NCI-H1105 treated with DMSO at 0.1 percent for 48 hours (cell line): ENCODE results near the gene RPL10L.

Experiments
- DNase-seq: peaks from one replicate; lab custom pipeline; 2025; lab: John Stamatoyannopoulos, UW

RPL10L gene

GRCh38 chr14:46651526-46652144 lies at the start of gene RPL10L:
RPL10L (minus strand) TSS chr14:46651781; CDS start chr14:46651736, 45 bp downstream.
- DNase-seq, result no peak

GRCh38 chr14:46691819-46692218 lies 40.2 kb upstream of the RPL10L start:
- no peak for DNase-seq

GRCh38 chr14:46686652-46687051 lies 35.1 kb upstream of the RPL10L start:
- DNase-seq, result no peak

- DNase-seq, result no peak
These were observed 20.5 kb upstream of the RPL10L start for GRCh38 chr14:46672128-46672527.

GRCh38 chr14:46663382-46663781 lies 11.8 kb upstream of the RPL10L start:
- DNase-seq, result no peak

GRCh38 chr14:46661728-46662127 lies 10.1 kb upstream of the RPL10L start:
- DNase-seq, result no peak

- DNase-seq, result no peak
These were observed 1.6 kb upstream of the RPL10L start for GRCh38 chr14:46653031-46653755.

GRCh38 chr14:46646796-46647195 lies 4.8 kb downstream of the RPL10L start:
- DNase-seq, result no peak

GRCh38 chr14:46626876-46627275 lies 24.7 kb downstream of the RPL10L start:
- no peak for DNase-seq
